GM10266 (cell line): ENCODE measurements around the gene AEBP1.

Source experiments
- DNase-seq: peaks from one replicate; pipeline ENCODE4 v3.0.0; 2012; ENCODE audit errors: extremely low spot score
- CTCF ChIP-seq: IDR thresholded peaks from 2 replicates; pipeline ENCODE4 v1.5.1; 2012; ENCODE audit warnings: mild to moderate bottlenecking, low read depth; ENCODE audit not compliant: control insufficient read depth, insufficient read depth; ENCODE audit errors: missing control alignments

AEBP1 gene

GRCh38 chr7:44107116-44107960 is 3.2 kb downstream of the AEBP1 start:
- no peak for DNase-seq
- no peak for TF ChIP-seq CTCF

GRCh38 chr7:44107961-44108767 is 4.0 kb downstream of the AEBP1 start:
- no peak for TF ChIP-seq CTCF
- DNase-seq = no peak

- TF ChIP-seq CTCF = no peak
- DNase-seq = no peak
Observed at GRCh38 chr7:44108768-44109750, 4.9 kb downstream of the AEBP1 start.

- no peak for TF ChIP-seq CTCF
- no peak for DNase-seq
Observed at GRCh38 chr7:44109991-44110390, 5.8 kb downstream of the AEBP1 start.

- DNase-seq = no peak
- TF ChIP-seq CTCF = no peak
Observed at GRCh38 chr7:44110719-44111635, 6.8 kb downstream of the AEBP1 start.

GRCh38 chr7:44111761-44112160 is 7.6 kb downstream of the AEBP1 start:
- DNase-seq = no peak
- no peak for TF ChIP-seq CTCF
